Trophoblast cell (in vitro differentiated cells and primary cell): ENCODE results near the gene KCNJ12.

ENCODE experiments used
- DNase-seq, 2 donors: peaks; one replicate each; pipeline ENCODE4 v3.0.0-alpha.2; 2016
- H2AFZ ChIP-seq: 2 replicates; pipeline ENCODE4 v1.6.1; 2013; ENCODE audit warnings: low read length, moderate library complexity, mild to moderate bottlenecking; ENCODE audit not compliant: insufficient read depth, poor library complexity
- H2AK5ac ChIP-seq: 2 replicates; pipeline ENCODE4 v1.6.1; 2013; ENCODE audit warnings: mild to moderate bottlenecking, low read length
- H2BK120ac ChIP-seq: 2 replicates; pipeline ENCODE4 v1.6.1; 2013; ENCODE audit warnings: low read length, mild to moderate bottlenecking, moderate library complexity; ENCODE audit not compliant: insufficient read depth, poor library complexity
- H2BK12ac ChIP-seq: 2 replicates; pipeline ENCODE4 v1.6.1; 2013; ENCODE audit warnings: mild to moderate bottlenecking, low read length, moderate library complexity
- H2BK5ac ChIP-seq: 2 replicates; pipeline ENCODE4 v1.6.1; 2013; ENCODE audit warnings: low read length, low read depth, moderate library complexity, mild to moderate bottlenecking; ENCODE audit not compliant: poor library complexity
- H3K14ac ChIP-seq: 2 replicates; pipeline ENCODE4 v1.6.1; 2013; ENCODE audit warnings: mild to moderate bottlenecking, low read length
- H3K18ac ChIP-seq: 2 replicates; pipeline ENCODE4 v1.6.1; 2013; ENCODE audit warnings: mild to moderate bottlenecking, low read length
- H3K23ac ChIP-seq: 2 replicates; pipeline ENCODE4 v1.6.1; 2013; ENCODE audit warnings: low read length
- H3K27ac ChIP-seq: 2 replicates; pipeline ENCODE4 v1.5.1; 2013; ENCODE audit warnings: low read depth, mild to moderate bottlenecking, inconsistent platforms, low read length, moderate library complexity
- H3K27me3 ChIP-seq: 2 replicates; pipeline ENCODE4 v1.6.1; 2013; ENCODE audit warnings: inconsistent platforms, mild to moderate bottlenecking, low read length, moderate library complexity; ENCODE audit not compliant: insufficient read depth
- H3K36me3 ChIP-seq, 2 experiments: 1 replicate in 1 of 2; 2 replicates in 1 of 2; pipeline ENCODE4 v1.6.1; 2013; ENCODE audit warnings: low read length in 2 of 2, mild to moderate bottlenecking in 2 of 2, moderate library complexity in 1 of 2; ENCODE audit not compliant: insufficient read depth in 2 of 2, control insufficient read depth in 1 of 2
- H3K4ac ChIP-seq: 2 replicates; pipeline ENCODE4 v1.6.1; 2013; ENCODE audit warnings: low read depth, mild to moderate bottlenecking, low read length, moderate library complexity
- H3K4me1 ChIP-seq, 2 experiments: 1 replicate in 1 of 2; 2 replicates in 1 of 2; pipeline ENCODE4 v1.6.1; 2013; ENCODE audit warnings: low read length in 2 of 2, mild to moderate bottlenecking in 2 of 2, moderate library complexity in 1 of 2; ENCODE audit not compliant: insufficient read depth in 2 of 2, control insufficient read depth in 1 of 2
- H3K4me2 ChIP-seq: 2 replicates; pipeline ENCODE4 v1.6.1; 2013; ENCODE audit warnings: inconsistent platforms, mild to moderate bottlenecking, low read length, moderate library complexity
- H3K4me3 ChIP-seq: 2 replicates; pipeline ENCODE4 v1.5.1; 2013; ENCODE audit warnings: mild to moderate bottlenecking, low read depth, low read length, inconsistent platforms
- H3K79me1 ChIP-seq: one replicate; pipeline ENCODE4 v1.6.1; 2013; ENCODE audit warnings: low read length
- H3K79me2 ChIP-seq: 2 replicates; pipeline ENCODE4 v1.6.1; 2013; ENCODE audit warnings: low read length, mild to moderate bottlenecking; ENCODE audit not compliant: control insufficient read depth, insufficient read depth, poor library complexity
- H3K9ac ChIP-seq: 2 replicates; pipeline ENCODE4 v1.6.1; 2013; ENCODE audit warnings: mild to moderate bottlenecking, low read length
- H3K9me3 ChIP-seq: 2 replicates; pipeline ENCODE4 v1.6.1; 2013; ENCODE audit warnings: low read depth, mild to moderate bottlenecking, control low read depth, inconsistent platforms, low read length; ENCODE audit not compliant: insufficient read depth
- H4K12ac ChIP-seq: 2 replicates; pipeline ENCODE4 v1.6.1; 2013; ENCODE audit warnings: low read depth, mild to moderate bottlenecking, low read length, moderate library complexity
- H4K8ac ChIP-seq: 2 replicates; pipeline ENCODE4 v1.6.1; 2013; ENCODE audit warnings: low read depth, mild to moderate bottlenecking, low read length, moderate library complexity
- H4K91ac ChIP-seq: one replicate; pipeline ENCODE4 v1.6.1; 2013; ENCODE audit warnings: low read depth, mild to moderate bottlenecking, low read length, moderate library complexity
- WGBS: extraction: QIAGEN DNeasy Blood & Tissue Kit; methylation state at CpG from one replicate; pipeline ENCODE4 v1.1.7; 2013; ENCODE audit warnings: missing lambda C conversion rate; ENCODE audit not compliant: insufficient read length, insufficient coverage; ENCODE audit errors: extremely low coverage; 5-methylcytosine and 5-hydroxymethylcytosine counted together

The KCNJ12 gene

GRCh38 chr17:21392266-21392665 lies 16.1 kb downstream of the KCNJ12 start:
- Histone ChIP-seq H3K79me2 (no peaks in the 10 kb centered on the region), H3K18ac (no peak overlapping the region), H2BK12ac (no peak overlapping the region), H4K91ac (no peak overlapping the region), H3K4me1 (no peaks in the 10 kb centered on the region), H3K4ac (no peak overlapping the region), H2AFZ (no peak overlapping the region), H3K27me3 (no peaks in the 10 kb centered on the region), H3K14ac (no peak overlapping the region), H3K36me3 (no peaks in the 10 kb centered on the region), H3K9ac (no peak overlapping the region), H4K8ac (no peak overlapping the region), H3K23ac (no peak overlapping the region), H3K79me1 (no peaks in the 10 kb centered on the region), H2AK5ac (no peak overlapping the region), H2BK120ac (no peak overlapping the region), H3K4me2 (no peak overlapping the region), H3K4me3 (no peak overlapping the region), H3K9me3 (no peaks in the 10 kb centered on the region), H4K12ac (no peak overlapping the region), H3K27ac (no peak overlapping the region), H2BK5ac (no peak overlapping the region)
- DNase-seq = no peak
- WGBS = no CpG with 5 or more reads among the region's 7 CpGs

DNA sequence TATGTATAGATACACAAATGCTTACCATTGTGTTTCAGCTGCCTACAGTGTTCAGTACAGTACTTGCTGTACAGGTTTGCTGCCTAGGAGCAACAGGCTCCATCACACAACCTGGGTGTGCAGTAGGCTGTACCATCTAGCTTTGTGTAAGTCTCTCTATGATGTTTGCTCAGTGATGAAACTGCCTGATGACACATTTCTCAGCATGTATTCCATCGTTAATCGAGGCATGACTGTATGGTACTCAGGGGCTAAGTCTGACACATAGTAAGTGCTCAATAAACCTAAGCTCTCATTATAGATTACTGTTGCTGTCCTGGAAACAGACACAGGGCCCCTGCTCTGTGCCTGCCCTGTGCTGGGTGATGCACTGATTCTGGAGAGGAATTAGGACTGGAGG lies 18.1 kb downstream of the KCNJ12 start:
- Histone ChIP-seq H3K79me2 (no peaks in the 10 kb centered on the region), H2AK5ac (no peak overlapping the region), H4K12ac (no peak overlapping the region), H3K36me3 (no peaks in the 10 kb centered on the region), H3K4ac (no peak overlapping the region), H3K4me3 (no peak overlapping the region), H2BK5ac (no peak overlapping the region), H2BK12ac (no peak overlapping the region), H2AFZ (no peak overlapping the region), H3K27ac (no peak overlapping the region), H3K14ac (no peak overlapping the region), H3K9ac (no peak overlapping the region), H3K4me2 (no peak overlapping the region), H3K9me3 (no peaks in the 10 kb centered on the region), H3K79me1 (no peaks in the 10 kb centered on the region), H3K18ac (no peak overlapping the region), H4K91ac (no peak overlapping the region), H3K23ac (no peak overlapping the region), H4K8ac (no peak overlapping the region), H2BK120ac (no peak overlapping the region), H3K4me1 (no peaks in the 10 kb centered on the region), H3K27me3 (no peaks in the 10 kb centered on the region)
- WGBS = no CpG with 5 or more reads among the region's 2 CpGs
- no peak for DNase-seq

GRCh38 chr17:21395764-21396163 lies 19.6 kb downstream of the KCNJ12 start:
- Histone ChIP-seq H2BK120ac (no peak overlapping the region), H3K23ac (no peak overlapping the region), H3K9ac (no peak overlapping the region), H3K79me1 (no peaks in the 10 kb centered on the region), H3K14ac (no peak overlapping the region), H3K18ac (no peak overlapping the region), H3K9me3 (no peaks in the 10 kb centered on the region), H4K12ac (no peak overlapping the region), H4K8ac (no peak overlapping the region), H3K4me2 (no peak overlapping the region), H4K91ac (no peak overlapping the region), H2BK5ac (no peak overlapping the region), H3K4ac (no peak overlapping the region), H2BK12ac (no peak overlapping the region), H3K4me1 (peaks cover 0 to under 1% of the 10 kb centered on the region in 2 experiments), H3K79me2 (no peaks in the 10 kb centered on the region), H3K27me3 (no peaks in the 10 kb centered on the region), H2AK5ac (no peak overlapping the region), H3K4me3 (no peak overlapping the region), H2AFZ (no peak overlapping the region), H3K36me3 (no peaks in the 10 kb centered on the region), H3K27ac (no peak overlapping the region)
- no peak for DNase-seq
- WGBS = no CpG with 5 or more reads among the region's 5 CpGs

DNA sequence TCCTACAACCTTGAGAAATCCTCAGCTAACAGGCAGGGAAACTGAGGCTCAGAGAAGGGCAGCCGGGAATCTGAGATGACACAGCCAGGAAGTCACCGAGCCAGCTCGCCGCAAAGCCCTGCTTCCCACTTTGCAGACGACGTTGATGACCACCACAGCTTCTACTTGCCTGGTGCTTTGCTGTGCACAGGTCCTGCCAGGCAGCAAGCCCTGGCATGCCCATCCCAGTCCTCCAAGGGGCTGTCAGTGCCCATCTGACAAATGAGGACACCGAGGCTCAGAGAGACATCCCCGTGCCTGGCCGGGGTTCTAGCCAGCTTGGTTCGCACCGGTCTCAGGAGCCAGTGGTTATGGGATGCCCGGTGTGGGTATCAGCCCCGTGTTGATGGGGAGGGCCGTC lies 20.1 kb downstream of the KCNJ12 start:
- no peak for DNase-seq
- Histone ChIP-seq H3K4me1 (peaks cover 3 to 6% of the 10 kb centered on the region in 2 experiments), H3K4ac (no peak overlapping the region), H3K14ac (no peak overlapping the region), H3K27me3 (no peaks in the 10 kb centered on the region), H3K36me3 (no peaks in the 10 kb centered on the region), H3K27ac (no peak overlapping the region), H2BK120ac (no peak overlapping the region), H3K79me2 (no peaks in the 10 kb centered on the region), H3K4me2 (no peak overlapping the region), H4K91ac (no peak overlapping the region), H3K9me3 (no peaks in the 10 kb centered on the region), H2AK5ac (no peak overlapping the region), H3K79me1 (peaks cover 2% of the 10 kb centered on the region), H4K8ac (no peak overlapping the region), H3K18ac (no peak overlapping the region), H3K9ac (no peak overlapping the region), H3K4me3 (no peak overlapping the region), H2BK5ac (no peak overlapping the region), H4K12ac (no peak overlapping the region), H2AFZ (no peak overlapping the region), H2BK12ac (no peak overlapping the region), H3K23ac (no peak overlapping the region)
- no CpG with 5 or more reads among the region's 14 CpGs for WGBS
